B cell (primary cell): Measurements from ENCODE around the gene TMEM205. TPM values are rescaled to one million over a fixed set of nuclear protein-coding genes. Genes with fewer than 3 reads are reported as not detected.

Experiments
- ATAC-seq: fragments of 200-7000 bp; cut with Tn5 transposase; one replicate; pipeline ENCODE4 v1.10.0; 2021; ENCODE audit warnings: low read depth, mild to moderate bottlenecking, moderate number of reproducible peaks, moderate library complexity
- CTCF ChIA-PET: fragments of 350-600 bp; sonication (Branson Sonifier 250); formaldehyde crosslinking; loops from one replicate; lab custom pipeline; 2021; ENCODE audit warnings: antibody characterized with exemption, inconsistent platforms; lab: Charles Lee
- POLR2A ChIA-PET: fragments of 350-600 bp; sonication (Branson Sonifier 250); formaldehyde crosslinking; loops from one replicate; lab custom pipeline; 2021; ENCODE audit warnings: antibody characterized with exemption; lab: Charles Lee
- DNase-seq: peaks from one replicate; pipeline ENCODE4 v3.0.0; 2013
- H2AFZ ChIP-seq: 2 replicates; pipeline ENCODE4 v1.6.1; 2012; ENCODE audit warnings: mild to moderate bottlenecking, low read depth, low read length; ENCODE audit not compliant: insufficient read depth, poor library complexity, severe bottlenecking
- H3K27ac ChIP-seq, 2 donors: 1 replicate in 1 of 2; 2 replicates in 1 of 2; pipeline ENCODE4 v1.5.1; 2012 to 2013; ENCODE audit warnings: low read length in 2 of 2, mild to moderate bottlenecking in 2 of 2, moderate library complexity in 1 of 2
- H3K27me3 ChIP-seq, 4 experiments: fragments of 200-600 bp in 1 of 4; sonication (generic) in 1 of 4; replicated peaks in 1 of 4; 1 replicate in 2 of 4; 2 replicates in 2 of 4; pipeline versions ENCODE4 v1.6.1 to v1.7.0; 2013 to 2016; ENCODE audit warnings: low read length in 3 of 4, mild to moderate bottlenecking in 2 of 4, mixed read lengths in 1 of 4, moderate library complexity in 1 of 4; ENCODE audit not compliant: insufficient read depth in 4 of 4, control insufficient read depth in 3 of 4; ENCODE audit errors: control extremely low read depth in 1 of 4
- H3K36me3 ChIP-seq, 2 experiments: replicated peaks in 1 of 2; 1 replicate in 1 of 2; 2 replicates in 1 of 2; pipeline versions ENCODE4 v1.6.1 to v1.7.1; 2013; ENCODE audit warnings: low read length in 1 of 2; ENCODE audit not compliant: insufficient read depth in 2 of 2, control insufficient read depth in 1 of 2; ENCODE audit errors: control extremely low read depth in 1 of 2, extremely low read depth in 1 of 2
- H3K4me1 ChIP-seq, 2 donors: fragments of 200-600 bp in 1 of 2; sonication (generic) in 1 of 2; 1 replicate in 1 of 2; 2 replicates in 1 of 2; pipeline versions ENCODE4 v1.5.1 to v1.6.1; 2013 to 2017; ENCODE audit warnings: low read length in 2 of 2; ENCODE audit not compliant: control insufficient read depth in 2 of 2, insufficient read depth in 2 of 2
- H3K4me2 ChIP-seq: replicated peaks from 2 replicates; pipeline ENCODE3; 2012; ENCODE audit warnings: mild to moderate bottlenecking, low read depth, low read length; ENCODE audit not compliant: poor library complexity, severe bottlenecking
- H3K4me3 ChIP-seq, 5 experiments: fragments of 200-600 bp in 1 of 5; sonication (generic) in 1 of 5; 1 replicate in 3 of 5; 2 replicates in 2 of 5; pipeline versions ENCODE4 v1.5.1 to v1.7.0; 2011 to 2016; ENCODE audit warnings: low read length in 4 of 5, mild to moderate bottlenecking in 4 of 5, low read depth in 2 of 5, control low read depth in 1 of 5, moderate library complexity in 1 of 5; ENCODE audit not compliant: insufficient read depth in 1 of 5; ENCODE audit errors: control extremely low read depth in 1 of 5, extremely low read depth in 1 of 5
- H3K79me2 ChIP-seq: fragments of 200-600 bp; sonication (generic); one replicate; pipeline ENCODE4 v1.6.0; 2016; ENCODE audit warnings: low read length; ENCODE audit not compliant: control insufficient read depth, insufficient read depth
- H3K9ac ChIP-seq: fragments of 200-600 bp; sonication (generic); 2 replicates; pipeline ENCODE4 v1.6.1; 2017; ENCODE audit warnings: mild to moderate bottlenecking, low read length, moderate library complexity
- H3K9me3 ChIP-seq, 3 donors: one replicate each; pipeline versions ENCODE4 v1.6.1 to v1.7.1; 2013; ENCODE audit warnings: low read length in 2 of 3; ENCODE audit not compliant: control insufficient read depth in 2 of 3, insufficient read depth in 1 of 3; ENCODE audit errors: control extremely low read depth in 1 of 3
- H4K20me1 ChIP-seq: 2 replicates; pipeline ENCODE4 v1.6.0; 2012; ENCODE audit warnings: mild to moderate bottlenecking, low read length; ENCODE audit not compliant: insufficient read depth, control insufficient read depth, poor library complexity, severe bottlenecking
- H3K27ac Mint-ChIP-seq: one replicate; pipeline ENCODE4 v1.8.0; 2021; ENCODE audit warnings: mixed read lengths
- H3K27me3 Mint-ChIP-seq: one replicate; pipeline ENCODE4 v1.8.0; 2021; ENCODE audit warnings: mixed read lengths
- H3K4me1 Mint-ChIP-seq: one replicate; pipeline ENCODE4 v1.8.0; 2021; ENCODE audit warnings: mixed read lengths
- H3K4me3 Mint-ChIP-seq: one replicate; pipeline ENCODE4 v1.8.0; 2021; ENCODE audit warnings: mixed read lengths
- H3K9me3 Mint-ChIP-seq: one replicate; pipeline ENCODE4 v1.8.0; 2022; ENCODE audit warnings: mixed read lengths; ENCODE audit not compliant: insufficient read depth
- CTCF ChIP-seq: fragments of 200-600 bp; IDR thresholded peaks from one replicate; pipeline ENCODE4 v1.8.0; 2022; ENCODE audit warnings: antibody characterized with exemption, mild to moderate bottlenecking
- EZH2 ChIP-seq: IDR thresholded peaks from 2 replicates; pipeline ENCODE4 v1.6.1; 2012; ENCODE audit warnings: borderline replicate concordance, low read depth, mild to moderate bottlenecking, moderate library complexity, low read length; ENCODE audit not compliant: insufficient read depth, poor library complexity, severe bottlenecking
- WGBS: methylation state at CpG from one replicate; pipeline ENCODE4 v1.1.5; 2013; ENCODE audit warnings: missing lambda C conversion rate; ENCODE audit not compliant: insufficient coverage; 5-methylcytosine and 5-hydroxymethylcytosine counted together
- intact Hi-C: fragments of 100-400 bp; cut with micrococcal nuclease; formaldehyde crosslinking; loops from one replicate; pipeline ENCODE4 v1.10.0; 2022
- polyA plus RNA-seq: library from polyadenylated mRNA; depleted of rRNA; stranded (reverse); fragments of >200 nt; gene quantifications from 2 replicates; pipeline ENCODE4 v1.2.3, GENCODE V29; 2012
- total RNA-seq, 2 donors: library from RNA; stranded (reverse); fragments of 120-200 nt in 1 of 2; gene quantifications; 1 replicate in 1 of 2; 2 replicates in 1 of 2; pipeline versions ENCODE4 v1.2.3 to v1.2.4, GENCODE V29; 2013 to 2022

The TMEM205 gene
- total and polyA plus RNA-seq, 2 donors (not counting 1 experiment from before 2014, with no cell fraction given): 48.5 to 152 TPM

GRCh38 chr19:11367528-11367927 is 21.5 kb upstream of the TMEM205 start:
- ChIA-PET CTCF (interaction anchor here (1.4 kb wide), 1 partner anchor 13 kb away, joined by 8 read pairs; no protein-coding TSS in a partner anchor), POLR2A (no interaction called here)
- Histone ChIP-seq H3K4me1 (no peaks in the 10 kb centered on the region), H3K79me2 (no peaks in the 10 kb centered on the region), H3K4me3 (no peak overlapping the region), H3K27me3 (no peaks in the 10 kb centered on the region), H3K9ac (no peak overlapping the region), H3K9me3 (no peaks in the 10 kb centered on the region), H2AFZ (no peak overlapping the region), H3K4me2 (no peak overlapping the region), H3K27ac (no peak overlapping the region), H4K20me1 (no peaks in the 10 kb centered on the region), H3K36me3 (peaks cover 0 to 24% of the 10 kb centered on the region in 2 experiments)
- WGBS: 83% methylated on average over 1 of the region's 2 CpGs
- Mint-ChIP-seq H3K27ac (no peak overlapping the region), H3K9me3 (no peaks in the 10 kb centered on the region), H3K4me3 (no peak overlapping the region), H3K4me1 (no peaks in the 10 kb centered on the region), H3K27me3 (no peaks in the 10 kb centered on the region)
- ATAC-seq (no peak), DNase-seq (no peak)
- TF ChIP-seq CTCF: no peak
- no peak for TF ChIP-seq EZH2
- intact Hi-C loops: no loop called here

GRCh38 chr19:11365557-11366117 is 19.6 kb upstream of the TMEM205 start:
- H3K9ac ChIP-seq: no peak overlapping the region
- H3K36me3 ChIP-seq: peaks cover 0 to 24% of the 10 kb centered on the region in 2 experiments
- no peaks in the 10 kb centered on the region for H3K4me1 ChIP-seq
- WGBS: 97% methylated on average over 5 of the region's 7 CpGs
- no peaks in the 10 kb centered on the region for H3K4me1 Mint-ChIP-seq
- H3K9me3 Mint-ChIP-seq: no peaks in the 10 kb centered on the region
- DNase-seq: no peak
- H3K27me3 Mint-ChIP-seq: no peaks in the 10 kb centered on the region
- ChIA-PET CTCF (interaction anchor here (0.5 kb wide), 1 partner anchor 130 kb away, joined by 3 read pairs; no protein-coding TSS in a partner anchor), POLR2A (no interaction called here)
- no peaks in the 10 kb centered on the region for H3K9me3 ChIP-seq
- no peak for TF ChIP-seq EZH2
- TF ChIP-seq CTCF: no peak
- no peaks in the 10 kb centered on the region for H4K20me1 ChIP-seq
- H3K79me2 ChIP-seq: no peaks in the 10 kb centered on the region
- no peak overlapping the region for H3K27ac ChIP-seq
- H3K27me3 ChIP-seq: no peaks in the 10 kb centered on the region
- no peak overlapping the region for H3K4me3 Mint-ChIP-seq
- H2AFZ ChIP-seq: no peak overlapping the region
- intact Hi-C loops: no loop called here
- no peak overlapping the region for H3K4me3 ChIP-seq
- no peak for ATAC-seq
- no peak overlapping the region for H3K4me2 ChIP-seq
- no peak overlapping the region for H3K27ac Mint-ChIP-seq
